ENCODE measurements around the gene SIVA1.
A peak's percentile ranks its signal among the peaks of the same experiment; 100 is the strongest.

The SIVA1 gene, protein sequence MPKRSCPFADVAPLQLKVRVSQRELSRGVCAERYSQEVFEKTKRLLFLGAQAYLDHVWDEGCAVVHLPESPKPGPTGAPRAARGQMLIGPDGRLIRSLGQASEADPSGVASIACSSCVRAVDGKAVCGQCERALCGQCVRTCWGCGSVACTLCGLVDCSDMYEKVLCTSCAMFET

DNA sequence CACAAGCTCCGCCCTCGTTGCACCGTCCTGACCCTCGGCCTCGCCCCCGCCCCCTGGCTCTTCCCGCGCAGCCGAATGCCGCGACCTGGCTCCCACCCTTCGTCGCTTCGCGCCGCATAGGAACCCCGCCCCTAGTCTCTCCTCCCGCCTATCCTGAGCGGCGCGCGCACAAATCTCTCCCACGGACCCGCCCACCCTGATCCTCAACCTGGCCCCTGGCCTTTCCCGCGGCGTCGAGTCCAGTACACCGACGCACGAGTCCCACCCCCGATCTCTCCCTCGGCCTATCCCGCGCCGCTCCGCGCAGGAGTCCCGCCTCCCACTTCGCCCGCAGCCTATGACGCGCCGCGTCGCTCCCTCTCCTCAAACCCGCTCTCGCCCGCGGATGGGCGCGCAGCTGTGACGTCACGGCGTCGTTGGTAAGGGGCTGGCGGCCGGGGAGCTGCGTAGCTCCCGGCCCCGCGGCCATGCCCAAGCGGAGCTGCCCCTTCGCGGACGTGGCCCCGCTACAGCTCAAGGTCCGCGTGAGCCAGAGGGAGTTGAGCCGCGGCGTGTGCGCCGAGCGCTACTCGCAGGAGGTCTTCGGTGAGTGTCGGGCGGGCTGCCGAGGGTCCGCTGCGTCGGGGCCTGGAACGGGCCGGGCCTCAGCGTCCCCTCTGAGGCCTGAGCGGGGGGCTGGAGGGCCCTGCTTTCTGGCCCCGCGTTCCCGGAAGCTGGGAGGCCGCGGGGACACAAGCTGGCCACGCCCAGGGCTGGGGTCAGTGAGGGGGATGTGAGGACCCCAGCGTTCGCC, at the start of gene SIVA1:
Gene SIVA1 (plus strand): TSS at position 413 of the 793 bp plus-strand sequence. CDS start 55 bp downstream, at position 468.
- Histone ChIP-seq H3K4me3 (ENCODE audit: low read length) (peak within 1 kb of the TSS; percentile 96), H3K27me3 (replicated peaks; ENCODE audit: control insufficient read depth, insufficient read depth, low read length) (no peaks in the 10 kb centered on the region), H3K9me3 (ENCODE audit: control insufficient read depth, low read length) (no peaks in the 10 kb centered on the region), H3K36me3 (ENCODE audit: control insufficient read depth, insufficient read depth, low read length, severe bottlenecking) (peaks cover 21% of the 10 kb centered on the region), H3K4me1 (ENCODE audit: control insufficient read depth, insufficient read depth, low read length) (peaks cover 38% of the 10 kb centered on the region), H3K9ac (ENCODE audit: low read length) (peak within 1 kb of the TSS; percentile 98)
- DNase-seq (ENCODE audit: low read depth): peak; percentile 100

DNA sequence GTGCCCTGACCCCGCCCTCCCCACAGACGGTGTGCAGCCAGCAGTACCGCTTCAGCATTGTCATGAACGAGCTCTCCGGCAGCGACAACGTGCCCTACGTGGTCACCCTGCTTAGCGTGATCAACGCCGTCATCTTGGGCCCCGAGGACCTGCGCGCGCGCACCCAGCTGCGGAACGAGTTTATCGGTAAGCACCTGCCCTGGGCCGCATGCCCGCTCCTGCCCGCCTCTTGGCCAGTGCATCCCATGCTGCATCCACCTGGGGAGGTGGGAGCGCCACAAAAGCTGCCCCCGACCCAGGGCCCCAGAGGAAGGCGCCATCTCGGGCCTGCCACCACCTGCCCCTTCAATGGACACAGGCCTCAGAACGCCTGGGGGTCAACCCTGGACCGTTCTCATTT, 49.7 kb upstream of the SIVA1 start:
- Histone ChIP-seq H3K9ac (ENCODE audit: low read length) (no peak overlapping the region), H3K9me3 (ENCODE audit: control insufficient read depth, low read length) (no peaks in the 10 kb centered on the region), H3K4me1 (ENCODE audit: control insufficient read depth, insufficient read depth, low read length) (peaks cover 16% of the 10 kb centered on the region), H3K36me3 (ENCODE audit: control insufficient read depth, insufficient read depth, low read length, severe bottlenecking) (peaks cover 51% of the 10 kb centered on the region), H3K27me3 (replicated peaks; ENCODE audit: control insufficient read depth, insufficient read depth, low read length) (no peaks in the 10 kb centered on the region), H3K4me3 (ENCODE audit: low read length) (no peak overlapping the region)
- DNase-seq (ENCODE audit: low read depth): no peak

DNA sequence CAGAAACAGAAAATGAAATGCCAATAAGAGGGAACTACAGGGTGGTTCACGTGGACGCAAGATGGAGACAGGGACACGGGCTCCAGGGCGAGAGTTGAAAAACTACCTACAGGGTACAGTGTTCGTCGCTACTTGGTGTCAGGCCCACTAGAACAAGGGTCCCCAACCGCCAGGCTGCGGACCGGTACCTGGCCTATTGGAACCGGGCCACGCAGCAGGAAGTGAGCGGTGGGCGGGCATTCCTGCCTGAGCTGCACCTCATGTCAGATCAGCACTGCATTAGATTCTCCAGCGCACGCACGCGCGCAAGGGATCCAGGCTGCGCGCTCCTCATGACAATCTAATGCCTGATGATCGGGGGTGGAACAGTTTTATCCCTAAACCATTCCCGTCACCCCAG, 48.7 kb upstream of the SIVA1 start:
- no peaks in the 10 kb centered on the region for H3K27me3 ChIP-seq (replicated peaks; ENCODE audit: control insufficient read depth, insufficient read depth, low read length)
- peaks cover 51% of the 10 kb centered on the region for H3K36me3 ChIP-seq (ENCODE audit: control insufficient read depth, insufficient read depth, low read length, severe bottlenecking)
- no peak overlapping the region for H3K4me3 ChIP-seq (ENCODE audit: low read length)
- no peaks in the 10 kb centered on the region for H3K9me3 ChIP-seq (ENCODE audit: control insufficient read depth, low read length)
- DNase-seq (ENCODE audit: low read depth): no peak
- peaks cover 6% of the 10 kb centered on the region for H3K4me1 ChIP-seq (ENCODE audit: control insufficient read depth, insufficient read depth, low read length)
- H3K9ac ChIP-seq (ENCODE audit: low read length): no peak overlapping the region

DNA sequence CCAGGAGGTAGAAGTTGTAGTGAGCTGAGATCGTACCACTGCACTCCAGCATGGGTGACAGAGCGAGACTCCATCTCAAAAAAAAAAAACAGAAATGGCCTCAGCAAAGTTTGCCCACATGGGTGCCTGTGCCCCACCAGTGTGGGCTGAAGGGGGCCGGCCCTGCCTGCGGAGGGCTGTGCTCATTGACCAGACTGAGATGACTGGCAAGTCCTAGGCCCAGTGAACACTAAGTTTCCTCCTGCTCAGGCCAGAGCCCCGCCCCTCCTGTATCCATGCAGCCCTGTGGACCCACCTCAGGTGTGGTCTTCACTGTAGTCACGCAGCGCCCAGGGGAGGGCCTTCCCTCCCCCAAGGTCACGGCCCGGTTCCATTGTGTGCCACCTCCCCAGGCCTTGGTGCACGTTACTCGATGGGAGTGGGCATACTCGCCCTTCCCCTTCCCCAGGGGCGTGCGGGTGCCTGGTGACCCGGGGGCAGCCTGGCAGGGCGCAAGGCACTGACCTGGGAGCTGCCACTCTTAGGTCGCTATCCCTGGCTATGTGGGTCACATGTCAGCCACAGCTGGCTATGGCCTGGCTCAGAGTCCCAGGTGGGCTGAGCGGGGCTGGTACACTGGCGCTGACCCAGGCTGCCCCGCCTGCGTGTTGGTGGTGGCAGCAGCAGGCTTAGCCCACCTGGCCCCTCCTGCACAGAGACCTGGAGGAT, 47.5 kb upstream of the SIVA1 start:
- H3K36me3 ChIP-seq (ENCODE audit: control insufficient read depth, insufficient read depth, low read length, severe bottlenecking): peaks cover 62% of the 10 kb centered on the region
- DNase-seq (ENCODE audit: low read depth): no peak
- H3K9ac ChIP-seq (ENCODE audit: low read length): no peak overlapping the region
- no peaks in the 10 kb centered on the region for H3K9me3 ChIP-seq (ENCODE audit: control insufficient read depth, low read length)
- H3K27me3 ChIP-seq (replicated peaks; ENCODE audit: control insufficient read depth, insufficient read depth, low read length): no peaks in the 10 kb centered on the region
- no peaks in the 10 kb centered on the region for H3K4me1 ChIP-seq (ENCODE audit: control insufficient read depth, insufficient read depth, low read length)
- H3K4me3 ChIP-seq (ENCODE audit: low read length): no peak overlapping the region

DNA sequence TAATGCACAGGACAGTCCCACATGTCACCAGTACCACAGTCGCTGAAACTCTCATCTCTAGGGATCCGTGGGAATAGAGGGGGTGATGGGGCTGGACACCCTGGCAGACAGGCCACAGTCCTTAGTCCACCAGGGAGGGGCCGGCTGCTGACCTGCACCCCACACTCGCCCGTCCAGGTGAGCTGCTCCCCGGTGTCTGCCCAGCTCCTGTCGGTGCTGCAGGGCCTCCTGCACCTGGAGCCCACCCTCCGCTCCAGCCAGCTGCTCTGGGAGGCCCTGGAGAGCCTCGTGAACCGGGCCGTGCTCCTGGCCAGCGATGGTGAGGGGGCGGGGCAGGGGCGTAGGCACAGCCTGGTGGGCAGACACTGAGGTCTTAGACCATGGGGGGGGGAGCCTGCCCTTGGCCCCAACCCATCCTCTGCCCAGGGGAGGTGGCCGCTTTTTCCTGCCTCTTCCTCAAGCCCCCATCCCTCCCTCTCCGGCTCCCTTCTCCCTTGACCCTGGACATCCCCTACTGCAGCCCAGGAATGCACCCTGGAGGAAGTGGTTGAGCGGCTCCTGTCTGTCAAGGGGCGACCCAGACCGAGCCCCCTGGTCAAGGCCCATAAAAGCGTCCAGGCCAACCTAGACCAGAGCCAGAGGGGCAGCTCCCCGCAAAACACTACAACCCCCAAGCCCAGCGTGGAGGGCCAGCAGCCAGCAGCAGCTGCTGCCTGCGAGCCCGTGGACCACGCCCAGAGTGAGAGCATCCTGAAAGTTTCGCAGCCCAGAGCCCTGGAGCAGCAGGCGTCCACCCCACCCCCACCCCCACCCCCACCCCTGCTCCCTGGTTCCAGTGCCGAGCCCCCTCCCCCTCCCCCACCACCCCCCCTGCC, 46.0 kb upstream of the SIVA1 start:
- no peak for DNase-seq (ENCODE audit: low read depth)
- Histone ChIP-seq H3K4me3 (ENCODE audit: low read length) (no peak overlapping the region), H3K36me3 (ENCODE audit: control insufficient read depth, insufficient read depth, low read length, severe bottlenecking) (peaks cover 66% of the 10 kb centered on the region), H3K27me3 (replicated peaks; ENCODE audit: control insufficient read depth, insufficient read depth, low read length) (no peaks in the 10 kb centered on the region), H3K9me3 (ENCODE audit: control insufficient read depth, low read length) (no peaks in the 10 kb centered on the region), H3K4me1 (ENCODE audit: control insufficient read depth, insufficient read depth, low read length) (no peaks in the 10 kb centered on the region), H3K9ac (ENCODE audit: low read length) (no peak overlapping the region)

DNA sequence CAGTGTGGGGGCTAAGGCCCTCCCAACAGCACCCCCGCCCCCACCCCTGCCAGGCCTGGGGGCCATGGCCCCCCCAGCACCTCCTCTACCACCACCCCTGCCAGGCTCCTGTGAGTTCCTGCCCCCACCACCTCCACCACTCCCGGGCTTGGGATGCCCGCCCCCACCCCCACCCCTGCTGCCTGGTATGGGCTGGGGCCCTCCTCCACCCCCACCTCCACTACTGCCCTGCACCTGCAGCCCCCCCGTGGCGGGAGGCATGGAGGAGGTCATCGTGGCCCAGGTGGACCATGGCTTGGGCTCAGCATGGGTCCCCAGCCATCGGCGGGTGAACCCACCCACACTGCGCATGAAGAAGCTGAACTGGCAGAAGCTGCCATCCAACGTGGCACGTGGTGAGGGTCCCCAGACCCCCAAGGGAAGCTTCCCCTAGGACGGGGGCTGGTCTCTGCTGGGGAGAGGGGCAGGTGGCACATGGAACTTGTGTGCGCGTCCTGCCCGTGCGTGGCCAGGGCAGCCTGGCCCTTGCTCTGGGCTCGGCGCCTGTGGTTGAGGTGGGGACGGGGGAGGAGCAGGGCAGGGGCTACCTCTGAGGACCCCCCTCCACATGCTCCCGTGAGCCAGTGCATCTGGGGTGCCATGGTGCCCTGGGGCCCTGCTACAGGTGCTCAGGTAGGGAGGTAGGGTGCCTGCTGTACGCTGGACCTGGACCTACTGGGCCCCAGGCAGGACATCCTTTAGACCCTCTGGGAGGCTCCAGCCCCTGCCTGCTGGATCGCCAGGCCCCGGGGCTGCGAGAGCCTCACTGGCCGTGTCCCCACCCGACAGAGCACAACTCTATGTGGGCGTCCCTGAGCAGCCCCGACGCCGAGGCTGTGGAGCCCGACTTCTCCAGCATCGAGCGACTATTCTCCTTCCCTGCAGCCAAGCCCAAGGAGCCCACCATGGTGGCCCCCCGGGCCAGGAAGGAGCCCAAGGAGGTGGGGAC, 45.0 kb upstream of the SIVA1 start:
- Histone ChIP-seq H3K4me3 (ENCODE audit: low read length) (no peak overlapping the region), H3K4me1 (ENCODE audit: control insufficient read depth, insufficient read depth, low read length) (no peaks in the 10 kb centered on the region), H3K27me3 (replicated peaks; ENCODE audit: control insufficient read depth, insufficient read depth, low read length) (no peaks in the 10 kb centered on the region), H3K9ac (ENCODE audit: low read length) (no peak overlapping the region), H3K36me3 (ENCODE audit: control insufficient read depth, insufficient read depth, low read length, severe bottlenecking) (peaks cover 71% of the 10 kb centered on the region), H3K9me3 (ENCODE audit: control insufficient read depth, low read length) (no peaks in the 10 kb centered on the region)
- no peak for DNase-seq (ENCODE audit: low read depth)

DNA sequence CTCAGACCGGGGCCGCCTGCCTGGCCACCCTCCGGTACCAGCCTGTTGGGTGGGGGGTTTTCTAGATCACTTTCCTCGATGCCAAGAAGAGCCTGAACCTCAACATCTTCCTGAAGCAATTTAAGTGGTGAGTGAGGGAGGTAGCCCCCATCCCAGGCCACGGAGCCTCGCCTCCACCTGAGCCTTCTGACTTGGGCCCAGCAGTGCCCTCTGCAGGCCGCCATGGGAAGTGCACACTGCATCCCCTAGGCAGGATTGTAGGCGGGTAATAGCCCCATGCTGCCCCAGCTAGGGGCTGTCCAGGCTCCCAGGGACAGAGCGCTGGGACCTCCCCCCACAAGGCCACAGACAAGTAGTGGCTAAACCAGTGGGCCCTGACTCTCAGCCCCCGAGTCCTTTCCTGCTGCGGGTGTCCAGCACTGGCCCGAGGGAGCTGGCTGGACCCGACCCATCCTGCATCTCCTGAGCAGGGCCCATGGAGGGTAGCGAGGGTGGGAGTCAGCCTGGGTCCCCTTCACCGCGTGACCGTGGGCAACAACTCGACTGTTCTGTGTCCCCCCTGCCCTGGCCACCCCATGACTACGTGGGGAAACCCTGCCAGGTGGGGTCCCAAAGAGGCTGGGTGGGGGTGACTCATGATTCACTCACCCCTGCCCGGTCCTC, 44.2 kb upstream of the SIVA1 start:
- Histone ChIP-seq H3K36me3 (ENCODE audit: control insufficient read depth, insufficient read depth, low read length, severe bottlenecking) (peaks cover 71% of the 10 kb centered on the region), H3K9me3 (ENCODE audit: control insufficient read depth, low read length) (no peaks in the 10 kb centered on the region), H3K9ac (ENCODE audit: low read length) (no peak overlapping the region), H3K27me3 (replicated peaks; ENCODE audit: control insufficient read depth, insufficient read depth, low read length) (no peaks in the 10 kb centered on the region), H3K4me1 (ENCODE audit: control insufficient read depth, insufficient read depth, low read length) (no peaks in the 10 kb centered on the region), H3K4me3 (ENCODE audit: low read length) (no peak overlapping the region)
- DNase-seq (ENCODE audit: low read depth): peak; percentile 76

DNA sequence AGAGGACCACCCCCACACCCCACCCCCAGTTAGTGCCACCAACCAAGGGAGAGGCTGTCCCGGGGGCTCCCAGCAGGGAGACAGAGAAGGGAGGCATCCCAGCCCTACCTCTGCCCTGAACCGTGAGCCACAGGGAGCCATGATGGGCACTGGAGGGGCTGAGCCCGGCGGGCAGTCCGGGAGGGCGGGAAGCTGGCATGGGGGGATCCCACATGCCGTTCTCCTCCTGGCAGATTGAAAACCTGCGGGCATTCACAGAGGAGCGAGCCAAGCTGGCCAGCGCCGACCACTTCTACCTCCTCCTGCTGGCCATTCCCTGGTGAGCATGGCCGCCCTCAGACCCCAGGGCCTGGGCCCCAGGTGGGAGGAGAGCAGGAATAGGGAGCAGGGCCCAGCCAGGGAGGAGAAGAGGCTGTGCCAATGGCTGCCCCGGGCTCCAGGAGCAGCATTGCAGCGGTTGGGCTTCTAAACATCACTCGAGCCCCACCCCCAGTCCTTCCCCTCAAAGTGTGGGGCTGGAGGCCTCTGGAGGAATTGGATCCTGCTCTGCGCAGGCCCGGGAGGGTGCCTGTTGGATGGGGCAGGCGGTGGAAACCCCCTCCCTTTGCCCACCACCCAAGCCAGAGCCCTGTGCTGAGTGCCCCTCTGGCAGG, 43.4 kb upstream of the SIVA1 start:
- Histone ChIP-seq H3K36me3 (ENCODE audit: control insufficient read depth, insufficient read depth, low read length, severe bottlenecking) (peaks cover 71% of the 10 kb centered on the region), H3K9ac (ENCODE audit: low read length) (no peak overlapping the region), H3K4me3 (ENCODE audit: low read length) (no peak overlapping the region), H3K27me3 (replicated peaks; ENCODE audit: control insufficient read depth, insufficient read depth, low read length) (no peaks in the 10 kb centered on the region), H3K9me3 (ENCODE audit: control insufficient read depth, low read length) (no peaks in the 10 kb centered on the region), H3K4me1 (ENCODE audit: control insufficient read depth, insufficient read depth, low read length) (no peaks in the 10 kb centered on the region)
- no peak for DNase-seq (ENCODE audit: low read depth)

DNA sequence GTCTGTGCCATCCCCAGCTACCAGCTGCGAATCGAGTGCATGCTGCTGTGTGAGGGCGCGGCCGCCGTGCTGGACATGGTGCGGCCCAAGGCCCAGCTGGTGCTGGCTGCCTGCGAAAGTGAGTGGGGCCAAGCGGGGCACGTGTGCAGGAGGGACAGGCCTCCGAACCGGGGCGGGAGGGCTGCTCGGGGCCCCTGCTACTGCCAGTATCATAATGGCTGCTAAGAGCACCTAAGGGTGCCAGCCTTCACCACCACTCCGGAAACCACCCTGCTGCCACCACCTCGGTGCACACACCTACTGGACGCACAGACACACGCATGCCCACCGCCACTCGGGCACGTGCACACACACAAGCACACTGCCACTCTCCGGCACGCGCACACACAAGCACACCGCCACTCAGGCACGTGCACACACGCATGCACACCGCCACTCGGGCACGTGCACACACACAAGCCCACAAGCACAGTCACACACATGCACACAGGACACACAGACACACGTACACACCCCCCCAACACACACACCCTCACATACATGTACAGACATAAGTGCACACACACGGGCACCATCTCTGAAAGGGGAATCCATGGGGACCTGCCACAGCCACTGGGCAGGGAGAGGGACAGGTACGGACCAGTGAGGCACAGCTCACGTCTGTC, 42.7 kb upstream of the SIVA1 start:
- Histone ChIP-seq H3K36me3 (ENCODE audit: control insufficient read depth, insufficient read depth, low read length, severe bottlenecking) (peaks cover 71% of the 10 kb centered on the region), H3K27me3 (replicated peaks; ENCODE audit: control insufficient read depth, insufficient read depth, low read length) (no peaks in the 10 kb centered on the region), H3K4me3 (ENCODE audit: low read length) (no peak overlapping the region), H3K4me1 (ENCODE audit: control insufficient read depth, insufficient read depth, low read length) (no peaks in the 10 kb centered on the region), H3K9ac (ENCODE audit: low read length) (no peak overlapping the region), H3K9me3 (ENCODE audit: control insufficient read depth, low read length) (no peaks in the 10 kb centered on the region)
- DNase-seq (ENCODE audit: low read depth): no peak
